ENCODE measurements around the gene BRI3BP.

BRI3BP gene

DNA sequence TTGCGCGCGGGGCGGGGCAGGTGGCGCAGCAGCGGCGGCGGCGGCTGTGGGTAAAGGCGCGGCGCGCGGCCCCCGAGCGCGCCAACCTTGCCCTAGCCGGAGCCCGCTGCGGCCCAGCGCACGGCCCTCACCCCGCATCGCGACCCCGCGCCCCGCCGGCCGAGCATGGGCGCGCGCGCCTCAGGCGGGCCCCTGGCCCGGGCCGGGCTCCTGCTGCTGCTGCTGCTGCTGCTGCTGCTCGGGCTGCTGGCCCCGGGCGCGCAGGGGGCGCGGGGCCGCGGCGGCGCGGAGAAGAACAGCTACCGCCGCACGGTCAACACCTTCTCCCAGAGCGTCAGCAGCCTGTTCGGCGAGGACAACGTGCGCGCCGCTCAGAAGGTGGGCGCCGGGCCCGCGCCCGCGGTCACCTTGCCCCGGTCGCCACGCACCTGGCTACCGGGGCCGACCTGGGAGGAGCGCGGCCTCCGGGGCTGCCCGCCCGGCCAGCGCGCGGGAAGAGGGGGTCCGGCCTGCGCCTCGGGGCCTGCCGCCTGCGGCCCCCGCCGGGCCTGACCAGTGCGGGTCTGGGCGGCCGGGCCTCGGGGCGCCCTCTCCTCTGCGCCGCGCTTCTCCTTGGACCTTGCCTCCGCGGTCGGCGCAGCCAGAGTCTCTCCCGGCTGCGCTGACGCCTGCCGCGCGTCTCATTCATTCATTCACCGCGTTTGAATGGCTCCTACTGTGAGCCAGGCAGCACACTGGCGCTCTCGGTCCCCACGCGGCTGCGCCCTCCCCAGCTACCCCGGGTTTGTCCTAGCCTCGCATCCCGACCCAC lies at the start of gene BRI3BP:
Gene BRI3BP (plus strand): TSS at position 20 of the 811 bp plus-strand sequence. CDS start 146 bp downstream, at position 166.
- DNase-seq = peak; percentile 78

DNA sequence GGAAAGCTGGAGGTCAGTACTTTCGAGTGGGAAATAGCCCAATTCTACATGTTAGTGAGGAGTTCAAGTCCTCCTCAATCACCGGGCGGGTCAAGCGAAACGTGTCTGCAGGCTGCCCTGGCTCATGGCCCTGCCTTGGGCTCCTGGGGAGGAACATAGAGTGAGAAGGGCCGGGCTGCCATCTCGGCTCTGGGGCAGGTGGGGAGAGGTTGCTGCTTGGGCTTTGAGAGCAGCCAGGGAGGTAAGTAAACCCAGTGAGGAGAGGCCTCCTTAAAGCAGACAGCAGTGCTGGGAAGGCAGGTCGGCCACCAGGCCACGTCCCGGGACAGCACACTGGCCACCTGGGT lies 47.0 kb upstream of the BRI3BP start:
- no peak for DNase-seq

GRCh38 chr12:124947013-124947412 lies 46.4 kb upstream of the BRI3BP start:
- no peak for DNase-seq

DNA sequence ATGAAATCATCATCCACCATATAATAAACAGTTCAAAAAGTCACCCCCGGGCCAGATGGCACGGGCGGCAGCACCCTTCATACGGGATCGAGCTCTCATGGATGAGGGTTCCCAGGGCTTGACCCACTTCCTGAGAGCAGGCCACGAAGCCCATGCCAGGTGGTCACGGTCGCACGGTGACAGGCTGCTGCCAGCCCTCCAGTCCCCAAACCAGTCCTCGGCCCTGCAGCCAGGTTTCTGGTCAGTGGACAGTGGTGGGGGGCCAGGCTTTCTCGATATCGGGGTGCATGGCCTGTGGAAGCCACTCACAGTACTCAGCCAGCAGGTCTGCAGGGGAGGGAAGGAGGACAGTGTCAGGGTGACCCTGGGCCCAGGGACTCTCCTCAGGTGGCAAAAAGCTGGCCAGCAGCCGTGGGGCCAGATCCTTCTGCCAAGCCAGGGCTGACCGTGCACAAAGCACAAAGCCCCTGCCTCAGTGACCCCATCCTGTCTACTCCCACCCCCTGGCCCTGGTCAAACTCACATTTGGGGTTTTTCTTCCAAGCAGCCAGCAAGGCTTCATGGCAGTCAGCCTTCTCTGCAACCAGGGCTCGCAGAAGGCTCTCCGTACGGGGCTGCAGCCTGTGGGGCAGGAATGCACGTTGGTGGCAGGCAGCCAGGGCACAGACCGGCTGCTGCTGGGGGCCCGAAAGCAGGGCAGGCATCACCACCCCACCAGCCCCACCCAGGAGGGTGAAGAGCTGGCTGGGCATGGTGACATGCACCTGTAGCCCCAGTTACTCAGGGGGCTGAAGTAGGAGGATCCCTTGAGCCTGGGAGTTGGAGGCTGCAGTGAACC lies 45.7 kb upstream of the BRI3BP start:
- no peak for DNase-seq

GRCh38 chr12:124949066-124949465 lies 44.4 kb upstream of the BRI3BP start:
- DNase-seq = no peak

GRCh38 chr12:124949779-124950728 lies 43.4 kb upstream of the BRI3BP start:
- DNase-seq = no peak

- DNase-seq = no peak
Measured at GRCh38 chr12:124952295-124952694, 41.1 kb upstream of the BRI3BP start.

DNA sequence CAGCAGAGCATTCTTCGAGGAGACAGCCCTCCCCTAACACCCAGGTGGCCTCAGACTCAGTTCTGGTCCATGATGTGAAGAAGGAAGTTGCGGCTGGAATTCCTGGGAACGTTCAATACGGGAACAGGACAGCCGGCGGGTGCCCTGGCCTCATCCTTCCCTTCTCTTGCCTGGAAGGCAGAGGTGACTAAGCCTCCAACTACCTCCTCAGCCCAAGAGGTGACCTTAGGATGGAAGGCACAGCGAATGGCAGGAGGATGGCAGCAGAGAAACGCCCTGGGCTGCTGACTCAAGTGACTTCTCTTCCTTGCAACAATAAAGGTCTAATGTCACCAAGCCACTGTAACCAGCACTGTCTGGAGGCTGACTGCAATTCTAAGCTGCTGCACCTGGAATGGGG lies 40.6 kb upstream of the BRI3BP start:
- no peak for DNase-seq

DNA sequence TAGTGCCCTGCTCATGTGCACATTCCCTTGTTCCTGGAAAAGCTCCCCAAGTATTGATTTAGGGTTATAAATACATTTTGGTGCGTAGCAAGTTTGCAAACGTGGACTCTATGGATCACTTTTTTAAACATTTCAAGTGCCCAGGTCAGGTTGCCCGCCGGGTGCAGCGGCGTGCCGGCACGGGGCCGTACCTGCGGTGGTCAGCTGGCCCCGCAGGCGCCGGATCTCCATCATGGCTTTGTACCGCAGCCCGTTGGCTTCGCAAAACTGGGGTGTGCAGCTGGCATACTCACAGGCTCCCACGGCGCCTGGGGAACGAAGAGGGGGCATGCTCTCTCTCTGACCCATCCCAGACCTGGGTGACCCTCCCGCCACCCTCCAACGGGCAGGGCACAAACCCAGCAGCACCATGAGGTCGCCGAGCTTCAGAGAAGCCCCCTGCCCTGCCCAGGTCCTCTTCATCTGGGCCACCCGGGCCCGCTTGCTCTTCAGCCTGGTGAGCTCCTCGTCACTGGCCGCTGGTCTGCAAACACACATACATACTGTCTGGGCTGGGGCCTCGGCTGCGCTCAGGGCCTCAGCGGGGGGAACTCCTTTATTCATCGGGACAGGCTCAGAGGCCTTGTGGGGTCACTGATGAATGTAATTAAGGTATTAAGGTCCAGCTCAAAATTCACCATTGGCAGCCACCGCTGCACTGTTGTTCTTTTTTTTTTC lies 39.6 kb upstream of the BRI3BP start:
- no peak for DNase-seq

GRCh38 chr12:124954771-124955170 lies 38.7 kb upstream of the BRI3BP start:
- no peak for DNase-seq

GRCh38 chr12:124956571-124956970 lies 36.9 kb upstream of the BRI3BP start:
- no peak for DNase-seq

GRCh38 chr12:124961055-124961454 lies 32.4 kb upstream of the BRI3BP start:
- no peak for DNase-seq

- DNase-seq = no peak
Measured at GRCh38 chr12:124963211-124963610, 30.2 kb upstream of the BRI3BP start.

DNA sequence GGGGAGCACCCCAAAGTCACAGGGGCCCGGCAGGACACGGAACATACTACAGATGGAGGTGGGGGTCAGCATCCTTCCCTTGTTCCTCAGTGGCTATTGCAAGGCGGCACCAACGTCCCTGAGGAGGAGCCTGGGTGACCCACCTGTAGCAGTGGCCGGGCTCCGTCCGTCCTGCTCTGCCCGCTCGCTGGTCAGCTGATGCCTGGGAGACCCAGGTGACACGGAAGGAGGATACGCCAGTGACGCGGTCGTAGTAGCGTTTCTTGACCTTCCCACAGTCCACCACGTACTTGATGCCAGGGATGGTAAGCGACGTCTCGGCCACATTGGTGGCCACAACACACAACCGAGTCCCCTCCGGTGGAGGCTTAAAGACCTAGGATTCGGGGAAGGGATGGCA lies 29.2 kb upstream of the BRI3BP start:
- no peak for DNase-seq

GRCh38 chr12:124964836-124965462 lies 28.5 kb upstream of the BRI3BP start:
- DNase-seq = no peak

DNA sequence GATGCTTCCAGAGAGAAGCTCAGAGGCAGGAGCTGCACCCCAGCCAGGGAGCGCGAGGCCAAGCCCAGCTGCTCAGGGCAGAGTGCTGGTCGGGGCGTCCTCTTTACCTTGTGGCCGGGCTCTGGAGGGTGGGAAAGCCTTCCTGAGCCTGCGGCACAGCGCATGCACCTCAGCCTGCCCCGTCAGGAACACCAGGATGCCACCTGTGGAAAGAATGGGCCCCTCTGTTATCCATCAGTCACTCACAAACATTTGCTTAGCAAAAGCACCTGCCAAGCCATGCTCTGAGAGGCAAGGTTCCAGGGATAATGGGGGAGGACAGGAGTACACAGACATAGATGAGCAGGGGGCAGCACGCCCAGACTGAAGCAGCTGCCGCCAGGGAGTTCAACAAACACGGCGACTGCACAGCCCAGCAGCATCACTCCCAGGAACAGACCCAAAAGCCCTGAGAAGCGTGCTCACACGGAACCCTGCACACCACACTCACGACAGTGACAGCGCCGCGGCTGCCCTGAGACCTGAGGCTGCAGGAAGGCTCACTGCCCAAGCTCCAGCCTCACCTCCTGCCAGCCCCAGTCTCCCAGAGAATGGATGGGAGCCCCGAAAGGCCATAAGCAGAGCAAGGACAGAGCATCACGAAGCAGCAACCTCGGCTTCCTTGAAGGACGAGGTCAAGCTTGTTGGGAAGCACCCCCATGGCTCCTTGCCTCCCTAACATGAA lies 26.3 kb upstream of the BRI3BP start:
- no peak for DNase-seq

DNA sequence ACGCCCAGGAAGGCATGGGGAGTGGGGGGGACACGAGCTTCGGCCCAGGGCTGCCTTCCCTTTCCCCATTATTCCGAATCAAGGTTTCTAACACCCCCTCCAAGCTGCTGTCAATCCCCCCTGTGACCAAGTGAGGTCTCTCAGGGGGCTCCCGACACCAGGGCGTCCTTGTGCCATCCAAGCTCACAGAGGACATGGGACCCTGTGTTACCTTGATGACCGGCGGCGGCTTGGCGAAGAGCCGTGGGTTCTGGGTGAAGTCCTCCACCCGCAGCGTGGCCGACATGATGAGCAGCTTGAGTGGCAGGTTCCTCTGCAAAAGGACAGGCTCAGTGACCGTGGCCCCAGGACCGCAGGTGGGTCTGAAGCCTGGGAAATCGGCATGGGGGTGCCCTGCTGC lies 24.8 kb upstream of the BRI3BP start:
- no peak for DNase-seq

DNA sequence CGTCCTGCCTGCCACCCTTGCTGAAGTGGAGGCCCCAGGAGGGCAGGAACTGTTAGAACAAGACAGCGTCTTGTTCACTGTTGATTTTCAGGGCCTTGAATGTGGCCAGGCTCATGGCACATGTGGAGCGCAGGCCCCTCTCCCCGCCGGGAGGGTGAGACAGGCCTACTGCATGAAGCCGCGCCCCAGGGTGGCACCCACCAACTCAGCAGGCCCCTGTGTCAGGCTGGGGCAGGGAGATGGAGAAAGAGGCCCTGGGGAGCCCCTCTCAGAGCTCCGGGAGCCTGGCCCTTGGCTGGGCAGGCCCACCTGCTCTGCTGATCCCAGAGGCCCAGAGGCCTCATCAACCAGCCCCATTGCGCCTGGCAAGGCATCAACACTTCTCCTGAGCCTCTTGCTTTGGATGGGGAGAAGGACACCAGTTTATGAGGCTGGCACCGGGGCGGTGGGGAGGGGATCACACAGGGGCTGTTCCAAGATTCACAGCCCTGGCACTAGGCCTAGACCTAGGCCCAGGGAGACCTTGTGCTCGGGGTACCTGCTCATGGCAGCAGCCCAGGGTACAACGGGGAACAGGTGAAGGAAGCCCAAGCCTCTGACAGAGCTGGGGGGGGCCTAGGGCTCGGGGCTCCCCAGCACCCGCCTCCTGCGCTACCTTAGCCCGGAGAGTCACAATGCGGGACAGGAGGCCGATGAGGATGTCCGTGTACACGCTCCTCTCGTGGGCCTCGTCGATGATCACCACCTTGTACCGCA lies 22.6 kb upstream of the BRI3BP start:
- no peak for DNase-seq

GRCh38 chr12:124971603-124972002 lies 21.8 kb upstream of the BRI3BP start:
- no peak for DNase-seq

DNA sequence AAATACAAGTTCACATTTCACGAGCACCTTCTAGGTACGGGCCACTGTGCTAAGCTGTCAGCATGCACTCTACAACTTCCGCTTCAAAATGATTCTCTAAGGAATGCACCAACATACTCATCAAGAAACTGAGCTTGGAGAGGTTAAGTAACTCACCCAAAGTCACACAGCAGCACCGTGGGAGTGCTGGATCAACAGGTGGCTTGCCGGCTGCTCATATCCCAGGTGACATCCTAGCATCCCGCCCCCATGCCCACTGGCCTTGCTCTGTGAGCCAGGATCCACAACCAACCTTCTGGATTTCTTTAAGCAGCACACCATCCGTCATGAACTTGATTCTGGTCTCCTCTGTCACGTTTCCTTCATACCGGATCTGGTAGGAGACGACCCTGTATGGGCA lies 21.2 kb upstream of the BRI3BP start:
- no peak for DNase-seq

Measured in DMS53 (cell line).